Pancreas (tissue), 10 donors: Measurements from ENCODE around the gene DNMT3A. TPM values are rescaled to one million over a fixed set of nuclear protein-coding genes. Genes with fewer than 3 reads are reported as not detected.

ENCODE experiments used
- ATAC-seq, 4 donors: fragments of 200-7000 bp; cut with Tn5 transposase; one replicate each; pipeline versions ENCODE4 v1.8.0 to v1.9.1; 2020; ENCODE audit warnings: mild to moderate bottlenecking in 4 of 4, moderate library complexity in 4 of 4
- DNase-seq, 6 donors: peaks; one replicate each; pipeline ENCODE4 v3.0.0-alpha.2; 2020
- FAIRE-seq: peaks from 2 replicates; lab custom pipeline; 2012; peaks lifted over from hg19 to GRCh38; lab: Jason Lieb, UNC
- H3K27ac ChIP-seq, 4 donors: fragments of 200-600 bp; sonication (generic); 1 replicate in 3 of 4; 2 replicates in 1 of 4; pipeline versions ENCODE4 v1.5.0 to v1.8.0; 2020
- H3K27me3 ChIP-seq, 4 donors: fragments of 200-600 bp; one replicate each; pipeline ENCODE4 v1.8.0; 2021
- H3K36me3 ChIP-seq, 3 donors: fragments of 200-600 bp; sonication (generic) in 1 of 3; one replicate each; pipeline versions ENCODE4 v1.5.0 to v1.8.0; 2020 to 2021
- H3K4me1 ChIP-seq, 3 donors: fragments of 200-600 bp; one replicate each; pipeline ENCODE4 v1.8.0; 2021
- H3K4me3 ChIP-seq, 4 donors: fragments of 200-600 bp; sonication (generic) in 2 of 4; one replicate each; pipeline versions ENCODE4 v1.5.0 to v1.8.0; 2020 to 2021
- H3K9me3 ChIP-seq, 4 donors: fragments of 200-600 bp; one replicate each; pipeline ENCODE4 v1.8.0; 2021
- WGBS, 2 donors: extraction: QIAGEN DNeasy Blood & Tissue Kit; methylation state at CpG; one replicate each; pipeline ENCODE4 v1.1.7; 2013; 5-methylcytosine and 5-hydroxymethylcytosine counted together
- intact Hi-C, 3 donors: fragments of 100-400 bp; cut with DNase I; formaldehyde crosslinking; loops; one replicate each; pipeline versions ENCODE4 v1.11.1 to v1.14.2; 2022
- polyA plus RNA-seq, 2 donors: library from polyadenylated mRNA; stranded (reverse); fragments of 200-250 nt; gene quantifications; one replicate each; pipeline ENCODE4 v1.2.3, GENCODE V29; 2013
- total RNA-seq, 6 donors: library from RNA; stranded (reverse); fragmentation: NEBNext Ultra II Directional in 4 of 6; extraction: Animal tissue kit (Norgen Biotek cat#: 25700) in 4 of 6; gene quantifications; one replicate each; pipeline versions ENCODE4 v1.2.1 to v1.2.4, GENCODE V29; 2021 to 2023
- TF ChIP-seq, protein P1 (sequence below), 4 donors: fragments of 200-600 bp; sonication (generic) in 3 of 4; IDR thresholded peaks; one replicate each; pipeline versions ENCODE4 v1.5.0 to v1.8.0; 2021; ENCODE audit warnings: antibody characterized with exemption in 4 of 4
- donor health status: healthy with polysubstance abuse.
- donor health status: DM: no; HTN: no; CAD: no; lungs with moderate emphysema.
- donor health status: DM: no; HTN: no; CAD: no.
- donor health status: control.
- donor health status: control.
- donor health status: Bipolar disorder and iron deficiency.
- donor health status: DM: yes; HTN: yes; CAD: no.
- donor health status: DM: no; HTN: no; CAD: no.
- donor health status: DM: no; HTN: no; CAD: no.
- donor health status: DM: yes; HTN: yes; CAD: no.

DNMT3A gene
- total and polyA plus RNA-seq, 8 donors, result 10.3 to 30.9 (median 17.5) TPM

DNA sequence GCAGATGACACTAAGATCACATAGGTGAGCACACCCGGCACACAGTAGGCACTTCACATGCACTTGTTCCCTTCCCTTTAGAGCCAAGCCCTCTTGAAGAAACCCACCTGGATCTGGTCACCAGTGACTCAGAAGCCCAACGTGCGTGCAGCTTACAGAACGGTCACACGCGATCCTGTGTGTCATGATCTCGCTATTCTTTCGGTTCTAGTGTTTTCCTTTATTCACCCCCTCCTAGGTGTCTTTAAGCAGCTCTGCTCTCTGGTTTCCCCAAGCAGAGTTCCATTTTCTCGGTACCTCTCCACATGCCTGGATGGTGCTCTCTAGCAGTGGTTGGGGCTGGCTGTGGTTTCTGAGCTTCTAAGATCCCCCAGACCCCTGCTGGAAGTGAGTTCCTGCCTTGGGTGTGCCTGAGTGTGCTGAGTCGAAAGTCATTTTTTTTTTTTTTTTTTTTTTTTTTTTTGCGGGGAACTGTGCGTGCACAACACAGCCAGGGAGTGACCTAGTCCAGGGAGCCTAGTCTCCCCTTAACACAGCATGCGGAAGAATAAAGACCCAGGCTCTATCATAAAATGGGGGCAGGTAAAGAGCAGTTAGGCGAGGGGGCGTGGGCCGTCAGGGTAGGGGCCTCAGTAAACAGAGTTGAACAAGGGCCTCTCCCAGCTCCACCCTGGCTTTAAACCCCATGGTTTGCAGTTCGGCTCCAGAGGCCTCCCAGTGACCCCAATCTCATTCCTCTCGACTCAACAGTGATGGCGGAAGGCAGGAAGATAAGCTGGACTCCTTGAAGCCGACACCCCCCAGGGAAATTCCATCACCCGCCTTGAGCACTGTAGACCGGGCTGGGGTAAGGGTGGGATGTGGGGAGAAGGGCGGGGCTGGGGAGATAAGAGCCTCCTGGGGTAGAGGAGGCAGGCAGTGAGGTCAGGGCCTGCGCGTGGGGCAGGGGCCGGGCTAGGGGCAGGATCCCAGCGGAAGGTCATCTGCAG lies 29.8 kb upstream of the DNMT3A start:
- no peak overlapping the region for H3K4me3 ChIP-seq
- peak in 2 of 6 donors; percentile 10 to 24 for DNase-seq
- no peaks in the 10 kb centered on the region for H3K27me3 ChIP-seq
- no peak overlapping the region for H3K27ac ChIP-seq
- intact Hi-C loops, result loop anchor here in 1 of 3 donors (10.0 kb wide), 1 partner anchor 153 kb away; no protein-coding TSS in a partner anchor
- peaks cover 0 to 6% (median 5%) of the 10 kb centered on the region in 3 donors for H3K4me1 ChIP-seq
- H3K36me3 ChIP-seq, result no peaks in the 10 kb centered on the region
- no peak for ATAC-seq
- TF ChIP-seq, protein P1, sequence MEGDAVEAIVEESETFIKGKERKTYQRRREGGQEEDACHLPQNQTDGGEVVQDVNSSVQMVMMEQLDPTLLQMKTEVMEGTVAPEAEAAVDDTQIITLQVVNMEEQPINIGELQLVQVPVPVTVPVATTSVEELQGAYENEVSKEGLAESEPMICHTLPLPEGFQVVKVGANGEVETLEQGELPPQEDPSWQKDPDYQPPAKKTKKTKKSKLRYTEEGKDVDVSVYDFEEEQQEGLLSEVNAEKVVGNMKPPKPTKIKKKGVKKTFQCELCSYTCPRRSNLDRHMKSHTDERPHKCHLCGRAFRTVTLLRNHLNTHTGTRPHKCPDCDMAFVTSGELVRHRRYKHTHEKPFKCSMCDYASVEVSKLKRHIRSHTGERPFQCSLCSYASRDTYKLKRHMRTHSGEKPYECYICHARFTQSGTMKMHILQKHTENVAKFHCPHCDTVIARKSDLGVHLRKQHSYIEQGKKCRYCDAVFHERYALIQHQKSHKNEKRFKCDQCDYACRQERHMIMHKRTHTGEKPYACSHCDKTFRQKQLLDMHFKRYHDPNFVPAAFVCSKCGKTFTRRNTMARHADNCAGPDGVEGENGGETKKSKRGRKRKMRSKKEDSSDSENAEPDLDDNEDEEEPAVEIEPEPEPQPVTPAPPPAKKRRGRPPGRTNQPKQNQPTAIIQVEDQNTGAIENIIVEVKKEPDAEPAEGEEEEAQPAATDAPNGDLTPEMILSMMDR (IDR thresholded peaks at IDR 0.05), result no peak
- no peaks in the 10 kb centered on the region for H3K9me3 ChIP-seq
- WGBS, 2 donors, result 89 to 94% methylated on average over 27 of the region's 27 CpGs
- FAIRE-seq, result no peak

DNA sequence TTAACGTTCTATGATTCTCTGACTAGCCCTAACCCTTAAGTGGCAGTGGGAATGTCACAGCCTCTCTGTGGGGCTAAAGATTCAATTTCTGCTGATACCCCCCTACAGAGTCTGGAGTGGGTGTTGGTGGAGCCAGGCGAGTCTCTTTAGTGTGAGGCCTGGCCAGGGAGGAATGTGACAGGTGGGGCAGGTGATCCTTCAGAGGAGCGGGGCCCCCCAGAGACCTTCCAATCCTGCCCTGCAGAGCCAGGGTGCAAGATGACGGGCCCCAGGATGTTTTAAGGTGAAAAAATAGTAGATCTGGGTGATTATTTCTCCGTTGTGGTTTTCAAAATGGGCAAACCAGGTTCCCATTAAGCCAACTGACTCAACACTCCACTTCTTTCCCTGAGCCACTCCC lies 28.2 kb upstream of the DNMT3A start:
- ATAC-seq (no peak), DNase-seq (peak in 1 of 6 donors; percentile 13), FAIRE-seq (no peak)
- H3K36me3 ChIP-seq, result no peaks in the 10 kb centered on the region
- H3K9me3 ChIP-seq, result no peaks in the 10 kb centered on the region
- intact Hi-C loops, result loop anchor here in 1 of 3 donors (10.0 kb wide), 1 partner anchor 155 kb away; no protein-coding TSS in a partner anchor
- H3K4me1 ChIP-seq, result peaks cover 0 to 6% (median 5%) of the 10 kb centered on the region in 3 donors
- H3K27ac ChIP-seq, result no peak overlapping the region
- TF ChIP-seq, protein P1 (IDR thresholded peaks at IDR 0.05), result no peak
- H3K4me3 ChIP-seq, result no peak overlapping the region
- H3K27me3 ChIP-seq, result no peaks in the 10 kb centered on the region
- WGBS, 2 donors, result 75 to 80% methylated on average over 5 of the region's 5 CpGs

DNA sequence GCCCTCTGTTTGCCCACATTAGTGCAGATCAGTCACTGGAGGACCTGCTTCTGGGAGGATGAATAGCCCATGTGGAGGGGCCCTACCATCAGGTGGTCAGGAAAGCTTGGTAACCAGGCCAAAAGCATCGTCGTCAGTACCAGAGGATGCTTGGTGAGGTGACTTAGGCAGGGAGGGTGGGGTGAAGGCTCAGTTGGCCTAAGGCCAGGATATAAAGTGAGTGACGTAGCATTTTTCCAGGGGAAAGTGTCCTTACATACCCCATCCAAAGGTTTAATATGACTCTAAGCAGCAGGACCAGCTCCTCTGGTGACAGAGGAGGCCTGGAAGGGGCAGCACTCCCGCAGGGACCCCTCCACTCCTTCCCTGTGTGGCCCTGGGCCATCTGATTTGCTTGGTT lies 27.7 kb upstream of the DNMT3A start:
- TF ChIP-seq, protein P1 (IDR thresholded peaks at IDR 0.05), result no peak

DNA sequence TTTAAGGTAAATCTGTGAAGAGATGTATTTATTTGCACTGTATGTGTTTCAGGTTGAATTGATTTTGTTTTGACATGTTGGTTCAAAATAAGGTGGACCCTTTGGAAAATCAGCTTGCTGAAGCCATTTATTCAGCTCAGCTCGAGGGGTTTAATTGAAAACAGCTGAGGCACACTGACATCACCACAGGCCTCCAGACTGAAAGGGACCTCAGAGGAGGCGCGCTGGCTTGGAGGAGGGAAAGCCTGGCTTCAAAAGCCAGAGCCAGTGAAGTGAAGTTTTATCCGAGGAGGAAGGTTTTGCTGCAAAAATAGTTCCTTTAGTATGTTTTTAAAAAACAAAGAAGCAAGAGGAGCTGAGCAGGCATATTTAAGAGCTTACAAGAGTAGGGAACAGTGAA lies 26.9 kb upstream of the DNMT3A start:
- FAIRE-seq (no peak), DNase-seq (no peak), ATAC-seq (no peak)
- Histone ChIP-seq H3K27ac (no peak overlapping the region), H3K9me3 (no peaks in the 10 kb centered on the region), H3K4me3 (no peak overlapping the region), H3K36me3 (no peaks in the 10 kb centered on the region), H3K4me1 (peaks cover 0 to 6% (median 5%) of the 10 kb centered on the region in 3 donors), H3K27me3 (no peaks in the 10 kb centered on the region)
- intact Hi-C loops, result no loop called here
- TF ChIP-seq, protein P1 (IDR thresholded peaks at IDR 0.05), result no peak
- 73 to 77% methylated on average over 4 of the region's 4 CpGs for WGBS, 2 donors

More for the DNA sequence above, 27.7 kb upstream of the DNMT3A start:
- Histone ChIP-seq H3K9me3 (no peaks in the 10 kb centered on the region), H3K27me3 (no peaks in the 10 kb centered on the region), H3K36me3 (no peaks in the 10 kb centered on the region), H3K4me3 (no peak overlapping the region), H3K27ac (no peak overlapping the region), H3K4me1 (peaks cover 0 to 6% (median 5%) of the 10 kb centered on the region in 3 donors)
- FAIRE-seq (no peak), ATAC-seq (no peak), DNase-seq (peak in 1 of 6 donors; percentile 13)
- intact Hi-C loops, result no loop called here
- WGBS, 2 donors, result 64 to 71% methylated on average over 3 to 4 of the region's 4 CpGs
